ENCODE results near the gene HOATZ. TPM values are rescaled to one million over a fixed set of nuclear protein-coding genes. Genes with fewer than 3 reads are reported as not detected.

HOATZ gene
- total and polyA plus RNA-seq, 8 donors, result not detected

- peaks cover 0 to 5% (median 0%) of the 10 kb centered on the region in 4 donors for H3K27me3 ChIP-seq
- H3K9me3 ChIP-seq, result no peaks in the 10 kb centered on the region
- DNase-seq (peak in 2 of 6 donors; percentile 22 to 50), ATAC-seq (peak; percentile 38 to 59 (median 48)), FAIRE-seq (no peak)
- TF ChIP-seq CTCF (IDR thresholded peaks at IDR 0.05), result no peak
- peaks cover 0 to 7% (median 0%) of the 10 kb centered on the region in 3 donors for H3K4me1 ChIP-seq
- intact Hi-C loops (cut with DNase I), result no loop called here
- H3K4me3 ChIP-seq, result peak overlapping the region; percentile 18 to 51 (median 36)
- peak overlapping the region in 2 of 4 donors; percentile 41 to 45 for H3K27ac ChIP-seq
- WGBS, 2 donors, result 2% methylated on average over 22 of the region's 22 CpGs
- no peaks in the 10 kb centered on the region for H3K36me3 ChIP-seq
These were observed 26.3 kb downstream of the HOATZ start for GRCh38 chr11:111540937-111541253.

- intact Hi-C loops (cut with DNase I), result no loop called here
- ATAC-seq, result peak; percentile 55 to 75 (median 72)
These were observed 26.9 kb downstream of the HOATZ start for GRCh38 chr11:111541254-111542061.

GRCh38 chr11:111542606-111543275, 28.2 kb downstream of the HOATZ start:
- ATAC-seq, result no peak
- FAIRE-seq, result no peak
- no peak for TF ChIP-seq CTCF (IDR thresholded peaks at IDR 0.05)
- Histone ChIP-seq H3K27me3 (no peaks in the 10 kb centered on the region), H3K27ac (no peak overlapping the region), H3K36me3 (no peaks in the 10 kb centered on the region), H3K9me3 (no peaks in the 10 kb centered on the region), H3K4me1 (peaks cover 0 to 7% (median 0%) of the 10 kb centered on the region in 3 donors), H3K4me3 (no peak overlapping the region)
- intact Hi-C loops (cut with DNase I), result no loop called here
- DNase-seq, result no peak
- 76 to 84% methylated on average over 10 of the region's 10 CpGs for WGBS, 2 donors

More at GRCh38 chr11:111541254-111542061, 26.9 kb downstream of the HOATZ start:
- WGBS, 2 donors, result 11 to 12% methylated on average over 37 to 41 of the region's 41 CpGs
- Histone ChIP-seq H3K9me3 (no peaks in the 10 kb centered on the region), H3K4me1 (peaks cover 0 to 7% (median 0%) of the 10 kb centered on the region in 3 donors), H3K27ac (peak overlapping the region in 2 of 4 donors; percentile 41 to 45), H3K36me3 (no peaks in the 10 kb centered on the region), H3K27me3 (peaks cover 0 to 5% (median 0%) of the 10 kb centered on the region in 4 donors), H3K4me3 (peak overlapping the region; percentile 18 to 51 (median 36))
- DNase-seq (peak; percentile 14 to 58 (median 24)), FAIRE-seq (no peak)
- no peak for TF ChIP-seq CTCF (IDR thresholded peaks at IDR 0.05)

- H3K9me3 ChIP-seq, result no peaks in the 10 kb centered on the region
- FAIRE-seq (no peak), ATAC-seq (no peak), DNase-seq (no peak)
- no peak for TF ChIP-seq CTCF (IDR thresholded peaks at IDR 0.05)
- intact Hi-C loops (cut with DNase I), result no loop called here
- H3K27ac ChIP-seq, result no peak overlapping the region
- 91% methylated on average over 2 of the region's 2 CpGs for WGBS, 2 donors
- H3K27me3 ChIP-seq, result no peaks in the 10 kb centered on the region
- H3K4me1 ChIP-seq, result no peaks in the 10 kb centered on the region
- H3K36me3 ChIP-seq, result no peaks in the 10 kb centered on the region
- no peak overlapping the region for H3K4me3 ChIP-seq
These were observed 33.9 kb downstream of the HOATZ start for GRCh38 chr11:111548525-111548924.
